GM13976 (cell line): ENCODE data around the gene TNIP3.

Source experiments
- DNase-seq: peaks from one replicate; pipeline ENCODE4 v3.0.0; 2012; ENCODE audit warnings: low spot score
- CTCF ChIP-seq: IDR thresholded peaks from 2 replicates; pipeline ENCODE4 v1.5.1; 2012; ENCODE audit warnings: borderline replicate concordance, mild to moderate bottlenecking; ENCODE audit not compliant: insufficient read depth; ENCODE audit errors: extremely low read depth, missing control alignments, control extremely low read depth
- in situ Hi-C: fragments of 300-500 bp; cut with MboI; formaldehyde crosslinking; loops from one replicate; pipeline ENCODE4 v1.12.0; 2022; ENCODE audit warnings: low sequenced_read_pairs, mixed read lengths, inconsistent platforms; ENCODE audit not compliant: unreplicated experiment

The TNIP3 gene

GRCh38 chr4:121190389-121190788 is 26.3 kb upstream of the TNIP3 start:
- no peak for TF ChIP-seq CTCF
- DNase-seq, result no peak
- in situ Hi-C loops, result loop anchor here (5.0 to 10.0 kb wide), 2 partner anchors 64 to 117 kb away; no protein-coding TSS in a partner anchor

DNA sequence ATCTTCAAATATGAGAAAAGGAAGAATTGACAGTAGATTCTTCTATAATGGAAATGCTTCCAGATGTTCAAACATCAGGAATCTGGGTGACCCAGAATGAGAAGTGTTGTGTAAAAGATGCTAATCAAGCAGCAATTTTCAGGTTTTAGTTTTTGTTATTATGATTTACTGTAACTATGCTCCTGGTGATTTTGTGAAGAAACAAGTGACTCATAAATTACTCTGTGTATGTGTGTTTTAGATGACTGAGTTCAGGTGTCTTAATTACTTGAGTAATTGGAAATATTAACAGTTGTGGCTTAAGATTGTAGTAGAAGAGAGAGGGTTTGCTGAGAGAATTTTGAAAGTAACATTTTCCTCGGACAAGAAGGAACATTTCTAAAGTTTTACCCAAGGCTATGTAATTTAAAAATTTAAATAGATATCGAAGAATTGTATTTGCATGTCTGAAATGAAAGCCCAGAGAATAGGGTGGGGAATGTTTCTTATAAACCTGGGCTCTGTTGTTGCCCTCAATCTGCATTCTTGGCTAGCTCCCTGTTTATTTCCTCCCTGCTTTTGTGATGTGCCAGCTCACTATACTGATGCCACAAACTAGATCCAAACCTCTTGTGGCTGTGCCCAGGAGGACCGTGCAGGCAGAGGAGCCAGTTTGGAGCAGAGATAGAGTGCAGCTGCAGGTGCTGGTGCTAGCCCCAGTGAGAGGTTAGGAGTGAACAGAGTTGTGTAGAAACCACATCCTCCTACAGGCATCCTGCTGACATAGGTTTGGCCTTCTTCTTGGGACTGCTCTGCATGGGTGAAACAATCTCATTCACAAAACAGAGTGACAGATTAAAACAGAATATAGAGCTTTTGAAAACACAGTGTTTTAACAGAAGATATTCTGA is 25.4 kb upstream of the TNIP3 start:
- DNase-seq, result no peak
- in situ Hi-C loops, result loop anchor here (5.0 to 10.0 kb wide), 2 partner anchors 65 to 118 kb away; no protein-coding TSS in a partner anchor
- TF ChIP-seq CTCF, result no peak

- DNase-seq, result no peak
- in situ Hi-C loops, result no loop called here
- no peak for TF ChIP-seq CTCF
Observed at GRCh38 chr4:121187206-121187605, 23.1 kb upstream of the TNIP3 start.

DNA sequence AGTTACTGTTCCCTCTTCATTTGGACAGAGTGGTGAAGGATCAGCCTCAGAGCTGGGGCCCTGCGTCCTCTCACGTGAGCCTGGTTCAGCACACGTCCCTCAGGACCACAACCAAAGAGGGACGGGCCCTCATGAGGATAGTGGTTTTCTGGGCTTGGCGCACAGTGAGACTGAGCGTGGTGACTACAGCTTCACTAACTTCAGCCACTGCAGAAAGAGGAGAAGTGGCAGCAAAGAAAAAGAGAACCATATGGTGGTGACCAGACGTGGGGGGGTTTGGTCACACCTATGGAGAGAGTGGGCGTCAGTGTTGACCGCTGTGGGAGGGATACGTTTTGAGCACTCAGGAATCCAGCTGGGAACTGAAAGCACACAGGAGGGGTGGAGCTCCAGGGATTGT is 21.8 kb upstream of the TNIP3 start:
- in situ Hi-C loops, result no loop called here
- no peak for DNase-seq
- no peak for TF ChIP-seq CTCF

DNA sequence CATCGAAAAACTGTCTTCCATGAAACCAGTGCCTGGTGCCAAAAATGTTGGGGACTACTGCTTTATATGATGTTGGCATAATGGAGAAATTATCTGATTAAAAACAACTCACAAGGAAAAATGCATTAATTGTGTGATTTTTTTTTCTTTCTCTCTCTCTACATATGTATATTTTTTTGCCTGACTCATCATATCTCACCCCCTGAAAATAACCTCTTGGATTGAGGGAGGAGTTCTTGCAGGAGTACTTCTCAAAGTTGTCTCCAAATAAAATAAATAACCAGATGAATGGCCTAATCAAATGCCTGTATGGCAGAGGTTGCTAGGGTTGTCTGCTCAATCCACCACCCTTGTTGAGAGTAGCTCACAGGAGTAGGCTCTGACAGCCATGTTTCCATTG is 19.9 kb upstream of the TNIP3 start:
- no peak for TF ChIP-seq CTCF
- DNase-seq, result no peak
- in situ Hi-C loops, result no loop called here

- TF ChIP-seq CTCF, result no peak
- in situ Hi-C loops, result no loop called here
- DNase-seq, result no peak
Observed at GRCh38 chr4:121183361-121183760, 19.2 kb upstream of the TNIP3 start.
